SK-N-SH treated with all-trans-retinoic acid at 6 μM for 48 hours (cell line): ENCODE results near the gene INAVA.

ENCODE experiments used
- ATAC-seq: fragments of 200-7000 bp; cut with Tn5 transposase; 3 replicates; pipeline ENCODE4 v1.9.1; 2020; ENCODE audit warnings: mild to moderate bottlenecking, moderate library complexity
- ARNTL ChIP-seq: fragments of 450-650 bp; formaldehyde crosslinking; IDR thresholded peaks from 2 replicates; pipeline ENCODE4 v1.5.0; 2020; ENCODE audit warnings: low read depth, mild to moderate bottlenecking, moderate library complexity, borderline replicate concordance
- BACH2 ChIP-seq: fragments of 250-450 bp; sonication (Bioruptor Pico); IDR thresholded peaks from 2 replicates; pipeline ENCODE4 v1.9.0; 2021; ENCODE audit warnings: mild to moderate bottlenecking, borderline replicate concordance
- CSDC2 ChIP-seq: fragments of 250-450 bp; sonication (Bioruptor Pico); IDR thresholded peaks from 2 replicates; pipeline ENCODE4 v1.5.0; 2020; ENCODE audit warnings: mild to moderate bottlenecking, moderate library complexity
- ESRRG ChIP-seq: fragments of 250-450 bp; sonication (Bioruptor Pico); IDR thresholded peaks from 2 replicates; pipeline ENCODE4 v1.6.1; 2021; ENCODE audit warnings: mild to moderate bottlenecking
- GLIS3 ChIP-seq: fragments of 250-450 bp; sonication (Bioruptor Pico); IDR thresholded peaks from 2 replicates; pipeline ENCODE4 v1.5.0; 2020; ENCODE audit warnings: mild to moderate bottlenecking, moderate library complexity
- ISL1 ChIP-seq: fragments of 250-450 bp; sonication (Bioruptor Pico); IDR thresholded peaks from 2 replicates; pipeline ENCODE4 v2.1.2; 2022; ENCODE audit warnings: mild to moderate bottlenecking, moderate library complexity
- OSR1 ChIP-seq: fragments of 250-450 bp; sonication (Bioruptor Pico); IDR thresholded peaks from 2 replicates; pipeline ENCODE4 v1.8.0; 2022; ENCODE audit warnings: moderate library complexity, mild to moderate bottlenecking, inconsistent platforms
- PPARA ChIP-seq: fragments of 250-450 bp; sonication (Bioruptor Pico); IDR thresholded peaks from 2 replicates; pipeline ENCODE4 v1.5.0; 2020; ENCODE audit warnings: mild to moderate bottlenecking, borderline replicate concordance
- RARB ChIP-seq: fragments of 250-450 bp; sonication (Bioruptor Pico); IDR thresholded peaks from 2 replicates; pipeline ENCODE4 v1.8.0; 2021; ENCODE audit warnings: mild to moderate bottlenecking, moderate library complexity
- SNAI2 ChIP-seq: fragments of 250-450 bp; sonication (Bioruptor Pico); IDR thresholded peaks from 2 replicates; pipeline ENCODE4 v1.5.0; 2020; ENCODE audit warnings: mild to moderate bottlenecking, moderate library complexity
- TCF4 ChIP-seq: fragments of 250-450 bp; sonication (Bioruptor Pico); IDR thresholded peaks from 2 replicates; pipeline ENCODE4 v1.8.0; 2021; ENCODE audit warnings: mild to moderate bottlenecking, moderate library complexity, borderline replicate concordance
- TOX ChIP-seq: fragments of 250-450 bp; sonication (Bioruptor Pico); IDR thresholded peaks from 2 replicates; pipeline ENCODE4 v1.8.0; 2021; ENCODE audit warnings: mild to moderate bottlenecking, moderate library complexity, borderline replicate concordance
- ZFP3 ChIP-seq: fragments of 250-450 bp; sonication (Bioruptor Pico); IDR thresholded peaks from 2 replicates; pipeline ENCODE4 v1.5.0; 2020; ENCODE audit warnings: mild to moderate bottlenecking, moderate library complexity
- ZFP30 ChIP-seq: fragments of 450-650 bp; formaldehyde crosslinking; IDR thresholded peaks from 2 replicates; pipeline ENCODE4 v1.5.0; 2022; ENCODE audit warnings: mild to moderate bottlenecking, moderate library complexity
- ZNF565 ChIP-seq: fragments of 450-650 bp; formaldehyde crosslinking; conservative IDR thresholded peaks from 2 replicates; pipeline ENCODE4 v1.5.0; 2020; ENCODE audit warnings: low read depth, mild to moderate bottlenecking, moderate library complexity
- ZNF70 ChIP-seq: fragments of 450-650 bp; formaldehyde crosslinking; IDR thresholded peaks from 2 replicates; pipeline ENCODE4 v1.5.0; 2020; ENCODE audit warnings: mild to moderate bottlenecking, moderate library complexity
- ZNF8 ChIP-seq: fragments of 450-650 bp; formaldehyde crosslinking; IDR thresholded peaks from 2 replicates; pipeline ENCODE4 v1.5.0; 2020; ENCODE audit warnings: mild to moderate bottlenecking, moderate library complexity
- TF ChIP-seq, protein P1 (sequence below): fragments of 250-450 bp; sonication (Bioruptor Pico); IDR thresholded peaks from 2 replicates; pipeline ENCODE4 v1.8.0; 2020; ENCODE audit warnings: mild to moderate bottlenecking, moderate library complexity, borderline replicate concordance
- TF ChIP-seq, protein P2 (sequence below): fragments of 250-450 bp; sonication (Bioruptor Pico); IDR thresholded peaks from 2 replicates; pipeline ENCODE4 v1.5.1; 2020; ENCODE audit warnings: low read depth, mild to moderate bottlenecking, moderate library complexity
- TF ChIP-seq, protein P3 (sequence below): fragments of 250-450 bp; sonication (Bioruptor Pico); IDR thresholded peaks from 2 replicates; pipeline ENCODE4 v1.5.1; 2021; ENCODE audit warnings: mild to moderate bottlenecking, moderate library complexity
- TF ChIP-seq, protein P4 (sequence below): fragments of 250-450 bp; sonication (Bioruptor Pico); IDR thresholded peaks from 2 replicates; pipeline ENCODE4 v1.8.0; 2021; ENCODE audit warnings: low read depth, mild to moderate bottlenecking, moderate library complexity, borderline replicate concordance

INAVA gene

DNA sequence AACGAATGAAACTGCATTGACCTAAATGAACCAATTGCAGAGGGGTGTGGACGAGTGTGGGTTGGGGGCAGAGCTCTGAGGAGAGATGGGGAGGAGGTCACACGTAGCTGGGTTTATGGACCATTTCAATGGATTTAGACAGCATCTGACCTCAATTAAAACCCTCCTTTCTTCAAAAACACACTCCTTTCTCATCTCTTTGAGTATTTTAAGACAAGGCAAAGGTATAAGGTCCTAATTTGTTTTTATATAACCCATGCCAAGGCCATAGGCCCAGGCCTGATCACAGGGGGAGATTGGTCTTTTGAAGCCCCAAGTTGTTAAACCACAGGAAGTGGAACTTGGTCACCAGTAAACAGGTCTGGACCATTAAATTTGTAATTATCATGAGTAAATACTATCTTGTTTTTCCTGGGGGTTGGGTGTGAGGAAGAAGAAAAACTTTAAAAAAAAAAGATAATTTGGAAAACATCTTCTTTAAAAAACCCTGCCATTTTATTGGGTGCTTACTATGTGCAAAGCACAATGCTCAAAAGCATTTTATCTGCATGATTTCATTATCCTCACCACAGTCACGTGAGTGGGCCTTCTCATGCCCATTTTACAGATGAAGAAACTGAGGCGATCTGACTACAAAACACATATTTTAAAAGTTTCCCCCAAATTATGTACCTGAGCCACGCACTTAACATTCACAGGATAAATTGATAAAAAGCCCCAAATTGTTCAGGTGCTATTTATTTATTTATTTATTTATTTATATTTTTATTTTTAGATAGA, 8.9 kb upstream of the INAVA start:
- no peak for TF ChIP-seq CSDC2 (CRISPR knock-in tag)
- TF ChIP-seq ZNF8 (CRISPR knock-in tag), result no peak
- TF ChIP-seq BACH2 (CRISPR knock-in tag), result no peak
- TF ChIP-seq ZFP30 (CRISPR knock-in tag), result no peak
- no peak for TF ChIP-seq TOX (CRISPR knock-in tag)
- TF ChIP-seq, protein P1, sequence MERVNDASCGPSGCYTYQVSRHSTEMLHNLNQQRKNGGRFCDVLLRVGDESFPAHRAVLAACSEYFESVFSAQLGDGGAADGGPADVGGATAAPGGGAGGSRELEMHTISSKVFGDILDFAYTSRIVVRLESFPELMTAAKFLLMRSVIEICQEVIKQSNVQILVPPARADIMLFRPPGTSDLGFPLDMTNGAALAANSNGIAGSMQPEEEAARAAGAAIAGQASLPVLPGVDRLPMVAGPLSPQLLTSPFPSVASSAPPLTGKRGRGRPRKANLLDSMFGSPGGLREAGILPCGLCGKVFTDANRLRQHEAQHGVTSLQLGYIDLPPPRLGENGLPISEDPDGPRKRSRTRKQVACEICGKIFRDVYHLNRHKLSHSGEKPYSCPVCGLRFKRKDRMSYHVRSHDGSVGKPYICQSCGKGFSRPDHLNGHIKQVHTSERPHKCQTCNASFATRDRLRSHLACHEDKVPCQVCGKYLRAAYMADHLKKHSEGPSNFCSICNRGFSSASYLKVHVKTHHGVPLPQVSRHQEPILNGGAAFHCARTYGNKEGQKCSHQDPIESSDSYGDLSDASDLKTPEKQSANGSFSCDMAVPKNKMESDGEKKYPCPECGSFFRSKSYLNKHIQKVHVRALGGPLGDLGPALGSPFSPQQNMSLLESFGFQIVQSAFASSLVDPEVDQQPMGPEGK, result no peak
- TF ChIP-seq ZNF70 (CRISPR knock-in tag), result no peak
- TF ChIP-seq SNAI2 (CRISPR knock-in tag), result no peak
- no peak for TF ChIP-seq TCF4 (CRISPR knock-in tag)
- no peak for TF ChIP-seq PPARA (CRISPR knock-in tag)
- TF ChIP-seq GLIS3 (CRISPR knock-in tag), result no peak
- TF ChIP-seq ARNTL (CRISPR knock-in tag), result no peak
- TF ChIP-seq OSR1 (CRISPR knock-in tag), result no peak
- no peak for TF ChIP-seq RARB (CRISPR knock-in tag)
- TF ChIP-seq ISL1 (CRISPR knock-in tag), result no peak
- TF ChIP-seq ESRRG (CRISPR knock-in tag), result no peak
- ATAC-seq, result no peak

DNA sequence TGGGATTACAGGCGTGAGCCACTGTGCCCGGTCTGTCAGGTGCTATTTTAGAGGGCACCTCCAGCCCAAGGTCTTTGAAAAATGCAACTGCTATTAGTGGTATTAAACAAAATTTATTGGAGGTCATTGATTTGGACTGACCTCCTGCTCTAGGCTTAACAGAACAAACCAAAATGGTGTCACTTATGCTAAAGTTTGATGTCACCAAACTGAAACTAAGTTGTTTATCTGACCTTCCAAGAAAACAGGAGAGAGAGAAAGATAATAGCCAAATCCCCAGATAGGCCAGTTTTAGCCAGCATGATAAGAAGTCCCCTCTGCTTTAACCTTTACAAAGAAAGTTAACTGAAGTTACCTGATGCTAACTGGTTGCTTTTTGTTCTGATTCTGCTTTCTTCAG, 8.1 kb upstream of the INAVA start:
- no peak for ATAC-seq
- TF ChIP-seq ZNF70 (CRISPR knock-in tag), result no peak

GRCh38 chr1:200887036-200887435, 7.7 kb upstream of the INAVA start:
- TF ChIP-seq ISL1 (CRISPR knock-in tag) (no peak), ESRRG (CRISPR knock-in tag) (no peak), SNAI2 (CRISPR knock-in tag) (no peak)
- TF ChIP-seq, protein P2, sequence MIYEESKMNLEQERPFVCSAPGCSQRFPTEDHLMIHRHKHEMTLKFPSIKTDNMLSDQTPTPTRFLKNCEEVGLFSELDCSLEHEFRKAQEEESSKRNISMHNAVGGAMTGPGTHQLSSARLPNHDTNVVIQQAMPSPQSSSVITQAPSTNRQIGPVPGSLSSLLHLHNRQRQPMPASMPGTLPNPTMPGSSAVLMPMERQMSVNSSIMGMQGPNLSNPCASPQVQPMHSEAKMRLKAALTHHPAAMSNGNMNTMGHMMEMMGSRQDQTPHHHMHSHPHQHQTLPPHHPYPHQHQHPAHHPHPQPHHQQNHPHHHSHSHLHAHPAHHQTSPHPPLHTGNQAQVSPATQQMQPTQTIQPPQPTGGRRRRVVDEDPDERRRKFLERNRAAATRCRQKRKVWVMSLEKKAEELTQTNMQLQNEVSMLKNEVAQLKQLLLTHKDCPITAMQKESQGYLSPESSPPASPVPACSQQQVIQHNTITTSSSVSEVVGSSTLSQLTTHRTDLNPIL (CRISPR knock-in tag), result no peak
- ATAC-seq, result no peak

DNA sequence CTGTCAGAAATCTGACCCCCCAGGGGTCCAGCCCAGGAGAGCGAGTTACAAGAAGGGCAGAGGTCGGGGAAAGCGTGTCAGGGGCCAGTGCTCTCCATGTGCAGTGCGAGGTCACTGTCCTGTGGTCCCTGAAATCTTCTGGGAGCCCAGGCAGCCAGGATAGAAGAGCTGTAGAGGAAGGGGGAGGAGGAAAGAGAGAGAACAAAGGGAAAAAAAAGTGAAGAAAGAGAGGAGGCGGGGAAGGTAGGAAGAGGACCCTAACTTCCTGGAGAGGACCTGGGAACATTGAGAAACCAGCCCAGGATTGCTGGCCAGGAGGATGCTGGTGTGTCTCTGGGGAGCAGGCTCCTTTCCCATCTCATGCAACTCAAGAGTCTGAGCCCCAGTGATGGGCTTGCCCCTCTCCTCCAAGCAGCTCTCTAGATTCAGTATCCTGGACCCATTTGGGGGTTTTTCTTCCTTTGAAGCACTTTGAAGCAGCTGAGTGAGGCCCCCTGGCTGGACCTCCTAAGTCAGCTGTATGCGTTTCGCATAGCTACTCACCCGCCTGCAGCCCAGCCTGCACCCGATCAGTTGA, 6.8 kb upstream of the INAVA start:
- no peak for ATAC-seq
- no peak for TF ChIP-seq ESRRG (CRISPR knock-in tag)
- TF ChIP-seq, protein P2 (CRISPR knock-in tag), result no peak
- TF ChIP-seq ZNF565 (CRISPR knock-in tag), result no peak

DNA sequence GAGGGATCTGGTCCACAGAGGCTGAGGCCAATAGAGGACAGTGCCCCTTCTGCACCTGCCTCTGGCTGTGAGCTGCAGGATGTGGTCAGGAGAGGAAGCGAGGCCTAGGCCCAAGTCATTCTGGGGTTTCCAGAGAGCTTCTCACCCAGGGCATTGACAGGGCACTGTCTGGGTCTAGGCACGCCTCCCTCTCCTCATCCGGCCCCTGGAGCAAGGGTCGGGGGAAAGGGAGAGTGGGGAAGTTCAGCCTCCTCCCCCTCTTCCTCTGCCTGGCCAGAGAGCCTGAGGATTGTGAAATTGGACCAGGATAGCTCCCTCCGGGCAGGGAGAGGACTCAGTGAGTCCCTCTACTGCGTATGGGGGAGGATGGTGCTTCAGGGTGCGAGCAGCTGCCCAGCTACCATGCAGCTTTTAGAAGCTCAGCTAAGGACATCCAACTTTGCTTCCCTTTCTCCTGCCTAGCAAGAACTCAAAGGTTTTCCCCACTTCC, 6.3 kb upstream of the INAVA start:
- TF ChIP-seq, protein P3, sequence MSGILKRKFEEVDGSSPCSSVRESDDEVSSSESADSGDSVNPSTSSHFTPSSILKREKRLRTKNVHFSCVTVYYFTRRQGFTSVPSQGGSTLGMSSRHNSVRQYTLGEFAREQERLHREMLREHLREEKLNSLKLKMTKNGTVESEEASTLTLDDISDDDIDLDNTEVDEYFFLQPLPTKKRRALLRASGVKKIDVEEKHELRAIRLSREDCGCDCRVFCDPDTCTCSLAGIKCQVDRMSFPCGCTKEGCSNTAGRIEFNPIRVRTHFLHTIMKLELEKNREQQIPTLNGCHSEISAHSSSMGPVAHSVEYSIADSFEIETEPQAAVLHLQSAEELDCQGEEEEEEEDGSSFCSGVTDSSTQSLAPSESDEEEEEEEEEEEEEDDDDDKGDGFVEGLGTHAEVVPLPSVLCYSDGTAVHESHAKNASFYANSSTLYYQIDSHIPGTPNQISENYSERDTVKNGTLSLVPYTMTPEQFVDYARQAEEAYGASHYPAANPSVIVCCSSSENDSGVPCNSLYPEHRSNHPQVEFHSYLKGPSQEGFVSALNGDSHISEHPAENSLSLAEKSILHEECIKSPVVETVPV, result no peak
- TF ChIP-seq ESRRG (CRISPR knock-in tag) (no peak), ARNTL (CRISPR knock-in tag) (no peak), GLIS3 (CRISPR knock-in tag) (no peak), TOX (CRISPR knock-in tag) (no peak), ZFP3 (no peak), ZFP30 (CRISPR knock-in tag) (no peak), CSDC2 (CRISPR knock-in tag) (no peak), ZNF565 (CRISPR knock-in tag) (no peak)
- TF ChIP-seq, protein P2 (CRISPR knock-in tag), result no peak
- TF ChIP-seq, protein P4, sequence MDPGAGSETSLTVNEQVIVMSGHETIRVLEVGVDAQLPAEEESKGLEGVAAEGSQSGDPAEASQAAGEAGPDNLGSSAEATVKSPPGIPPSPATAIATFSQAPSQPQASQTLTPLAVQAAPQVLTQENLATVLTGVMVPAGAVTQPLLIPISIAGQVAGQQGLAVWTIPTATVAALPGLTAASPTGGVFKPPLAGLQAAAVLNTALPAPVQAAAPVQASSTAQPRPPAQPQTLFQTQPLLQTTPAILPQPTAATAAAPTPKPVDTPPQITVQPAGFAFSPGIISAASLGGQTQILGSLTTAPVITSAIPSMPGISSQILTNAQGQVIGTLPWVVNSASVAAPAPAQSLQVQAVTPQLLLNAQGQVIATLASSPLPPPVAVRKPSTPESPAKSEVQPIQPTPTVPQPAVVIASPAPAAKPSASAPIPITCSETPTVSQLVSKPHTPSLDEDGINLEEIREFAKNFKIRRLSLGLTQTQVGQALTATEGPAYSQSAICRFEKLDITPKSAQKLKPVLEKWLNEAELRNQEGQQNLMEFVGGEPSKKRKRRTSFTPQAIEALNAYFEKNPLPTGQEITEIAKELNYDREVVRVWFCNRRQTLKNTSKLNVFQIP (CRISPR knock-in tag), result no peak
- TF ChIP-seq, protein P1, result no peak
- no peak for ATAC-seq
